ENCODE results near the gene NARS2. TPM values are rescaled to one million over a fixed set of nuclear protein-coding genes. Genes with fewer than 3 reads are reported as not detected.

NARS2 gene
- total RNA-seq, 4 donors from 2014 or later: 6.4 to 15.1 (median 10.4) TPM

GRCh38 chr11:78444726-78445125, 129.9 kb downstream of the NARS2 start:
- no peaks in the 10 kb centered on the region for H3K9me3 ChIP-seq
- no peaks in the 10 kb centered on the region for H3K27me3 ChIP-seq
- peaks cover 0 to 16% (median 7%) of the 10 kb centered on the region in 4 donors for H3K4me1 ChIP-seq
- intact Hi-C loops (cut with DNase I; ENCODE audit: low total_unique reads) (no loop called here), in situ Hi-C loops (cut with MboI; ENCODE audit: low pct_ligation_motif_present in 1 of 4, low pct_unique_long_range_greater_than_20kb in 1 of 4, low sequenced_read_pairs in 3 of 4) (no loop called here)
- H3K27ac ChIP-seq: no peak overlapping the region
- no peak for DNase-seq
- WGBS, 2 donors (ENCODE audit: low coverage in 1 of 2): 75 to 84% methylated on average over 1 of the region's 1 CpG
- no peak overlapping the region for H3K4me3 ChIP-seq
- H3K36me3 ChIP-seq: no peaks in the 10 kb centered on the region
- TF ChIP-seq POLR2AphosphoS5 (IDR thresholded peaks at IDR 0.05) (no peak), CTCF (IDR thresholded peaks at IDR 0.05) (no peak), EP300 (IDR thresholded peaks at IDR 0.05; ENCODE audit: low read depth) (no peak), POLR2A (IDR thresholded peaks at IDR 0.05) (no peak)

GRCh38 chr11:78441956-78442355, 132.7 kb downstream of the NARS2 start:
- Histone ChIP-seq H3K4me3 (no peak overlapping the region), H3K9me3 (no peaks in the 10 kb centered on the region), H3K4me1 (peaks cover 0 to 16% (median 7%) of the 10 kb centered on the region in 4 donors), H3K27ac (peak overlapping the region in 2 of 4 donors; percentile 5 to 25), H3K36me3 (no peaks in the 10 kb centered on the region), H3K27me3 (no peaks in the 10 kb centered on the region)
- in situ Hi-C loops (cut with MboI; ENCODE audit: low pct_ligation_motif_present in 1 of 4, low pct_unique_long_range_greater_than_20kb in 1 of 4, low sequenced_read_pairs in 3 of 4): no loop called here
- WGBS, 2 donors (ENCODE audit: low coverage in 1 of 2): 73% methylated on average over 4 of the region's 4 CpGs
- TF ChIP-seq POLR2A (IDR thresholded peaks at IDR 0.05): no peak
- no peak for TF ChIP-seq EP300 (IDR thresholded peaks at IDR 0.05; ENCODE audit: low read depth)
- TF ChIP-seq POLR2AphosphoS5 (IDR thresholded peaks at IDR 0.05): no peak
- intact Hi-C loops (cut with DNase I; ENCODE audit: low total_unique reads): no loop called here
- DNase-seq: no peak

- in situ Hi-C loops (cut with MboI; ENCODE audit: low pct_ligation_motif_present in 1 of 4, low pct_unique_long_range_greater_than_20kb in 1 of 4, low sequenced_read_pairs in 3 of 4) (loop anchor here in 1 of 4 donors (10.0 kb wide), 1 partner anchor 214 kb away; no protein-coding TSS in a partner anchor), intact Hi-C loops (cut with DNase I; ENCODE audit: low total_unique reads) (no loop called here)
- Histone ChIP-seq H3K9me3 (no peaks in the 10 kb centered on the region), H3K27ac (no peak overlapping the region), H3K27me3 (no peaks in the 10 kb centered on the region), H3K36me3 (peaks cover 0 to 6% (median 0%) of the 10 kb centered on the region in 4 donors), H3K4me1 (peaks cover 0 to 16% (median 7%) of the 10 kb centered on the region in 4 donors), H3K4me3 (no peak overlapping the region)
- no peak for DNase-seq
- WGBS, 2 donors (ENCODE audit: low coverage in 1 of 2): 60 to 78% methylated on average over 4 to 5 of the region's 5 CpGs
- TF ChIP-seq POLR2AphosphoS5 (IDR thresholded peaks at IDR 0.05) (no peak), EP300 (IDR thresholded peaks at IDR 0.05; ENCODE audit: low read depth) (no peak), POLR2A (IDR thresholded peaks at IDR 0.05) (no peak), CTCF (IDR thresholded peaks at IDR 0.05) (no peak)
Observed at GRCh38 chr11:78438298-78438975, 136.2 kb downstream of the NARS2 start.

GRCh38 chr11:78432956-78433355, 141.7 kb downstream of the NARS2 start:
- no peaks in the 10 kb centered on the region for H3K9me3 ChIP-seq
- TF ChIP-seq EP300 (IDR thresholded peaks at IDR 0.05; ENCODE audit: low read depth) (no peak), POLR2A (IDR thresholded peaks at IDR 0.05) (no peak), POLR2AphosphoS5 (IDR thresholded peaks at IDR 0.05) (no peak)
- 83% methylated on average over 1 of the region's 1 CpG; no CpG with 5 or more reads in 1 of the 2 donors for WGBS, 2 donors (ENCODE audit: low coverage in 1 of 2)
- no peak overlapping the region for H3K4me3 ChIP-seq
- no peak overlapping the region for H3K27ac ChIP-seq
- intact Hi-C loops (cut with DNase I; ENCODE audit: low total_unique reads) (no loop called here), in situ Hi-C loops (cut with MboI; ENCODE audit: low pct_ligation_motif_present in 1 of 4, low pct_unique_long_range_greater_than_20kb in 1 of 4, low sequenced_read_pairs in 3 of 4) (loop anchor here in 1 of 4 donors (10.0 kb wide), 1 partner anchor 208 kb away; no protein-coding TSS in a partner anchor)
- H3K36me3 ChIP-seq: peaks cover 0 to 6% (median 0%) of the 10 kb centered on the region in 4 donors
- H3K27me3 ChIP-seq: no peaks in the 10 kb centered on the region
- peaks cover 0 to 21% (median 10%) of the 10 kb centered on the region in 4 donors for H3K4me1 ChIP-seq
- DNase-seq: no peak

- in situ Hi-C loops (cut with MboI; ENCODE audit: low pct_ligation_motif_present in 1 of 4, low pct_unique_long_range_greater_than_20kb in 1 of 4, low sequenced_read_pairs in 3 of 4): loop anchor here in 1 of 4 donors (10.0 kb wide), 1 partner anchor 207 kb away; no protein-coding TSS in a partner anchor
Observed at GRCh38 chr11:78432058-78432515, 142.6 kb downstream of the NARS2 start.

More at GRCh38 chr11:78432058-78432515, 142.6 kb downstream of the NARS2 start:
- Histone ChIP-seq H3K36me3 (peaks cover 0 to 6% (median 0%) of the 10 kb centered on the region in 4 donors), H3K4me1 (peaks cover 0 to 24% (median 10%) of the 10 kb centered on the region in 4 donors), H3K9me3 (no peaks in the 10 kb centered on the region), H3K4me3 (no peak overlapping the region), H3K27ac (no peak overlapping the region), H3K27me3 (no peaks in the 10 kb centered on the region)
- intact Hi-C loops (cut with DNase I; ENCODE audit: low total_unique reads): no loop called here
- DNase-seq: no peak
- WGBS, 2 donors (ENCODE audit: low coverage in 1 of 2): 78% methylated on average over 4 of the region's 4 CpGs; no CpG with 5 or more reads in 1 of the 2 donors
- TF ChIP-seq EP300 (IDR thresholded peaks at IDR 0.05; ENCODE audit: low read depth): no peak
- TF ChIP-seq CTCF (IDR thresholded peaks at IDR 0.05): peak; percentile 28 to 49 (median 37)
- TF ChIP-seq POLR2AphosphoS5 (IDR thresholded peaks at IDR 0.05): no peak
- no peak for TF ChIP-seq POLR2A (IDR thresholded peaks at IDR 0.05)

All from transverse colon (tissue), 4 donors.